ENCODE results near the gene MMP25.

MMP25 gene

DNA sequence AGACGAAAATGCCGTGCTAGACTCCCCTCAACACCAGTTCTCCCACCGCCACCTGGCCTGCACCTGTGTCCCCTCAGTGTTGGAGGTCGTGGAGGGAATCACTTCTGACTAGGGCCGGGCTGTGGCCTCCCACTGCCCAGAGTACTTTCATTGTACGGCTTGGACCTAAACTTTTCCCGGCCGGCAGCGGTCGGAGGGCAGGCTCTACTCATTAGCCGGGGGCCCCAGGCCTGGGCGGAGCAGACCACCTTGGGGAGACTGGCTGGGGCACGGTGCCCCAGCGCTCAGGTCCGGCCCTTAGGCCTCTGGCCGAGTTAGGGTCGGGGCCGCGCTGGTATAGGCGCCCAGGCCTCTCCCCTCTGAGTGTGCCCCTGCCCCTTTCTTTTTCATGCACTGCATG is 29.0 kb upstream of the MMP25 start:
- DNase-seq (ENCODE audit: low read depth in 3 of 3, low spot score in 1 of 3), result no peak

DNA sequence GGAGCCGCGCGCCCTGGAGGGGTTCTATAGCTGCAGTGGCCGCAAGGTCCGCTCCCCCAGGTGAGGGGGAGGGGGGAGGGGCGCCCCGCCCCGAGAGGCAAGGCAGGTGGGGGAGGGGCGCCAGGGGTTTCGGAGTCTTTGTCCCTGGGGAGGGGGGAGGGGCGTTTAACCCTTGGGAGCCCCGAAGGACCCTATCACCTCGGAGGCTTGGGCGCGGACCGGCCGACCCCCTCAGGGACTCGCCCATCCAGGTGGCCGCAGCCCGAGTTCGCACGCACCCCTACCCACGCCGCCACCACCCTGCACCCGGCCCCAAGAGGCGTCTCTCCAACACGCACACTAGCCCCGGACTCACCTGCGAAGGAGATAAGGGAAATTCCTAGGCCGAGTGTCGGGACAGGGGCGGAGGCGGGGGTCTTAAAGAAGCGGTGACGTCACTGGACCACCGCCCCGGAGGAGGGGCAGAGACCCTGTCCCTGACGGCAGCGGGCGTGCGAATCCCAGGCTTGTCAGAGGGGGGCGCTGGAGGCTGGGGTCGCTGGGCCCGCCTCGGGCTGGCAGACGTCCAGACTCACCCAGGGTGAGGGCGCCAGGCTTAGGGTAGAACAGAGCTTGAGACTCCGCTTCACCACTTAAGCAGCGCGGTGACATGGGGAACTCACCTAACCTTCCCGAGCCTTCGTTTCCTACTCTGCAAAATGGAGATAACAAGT is 28.4 kb upstream of the MMP25 start, which contains the start of gene CLDN6:
Gene CLDN6, minus strand, starts transcription at position 390 of the 713 bp plus-strand sequence. CDS start 2,162 bp downstream, outside the sequence.
- no peak for DNase-seq (ENCODE audit: low read depth in 3 of 3, low spot score in 1 of 3)

DNA sequence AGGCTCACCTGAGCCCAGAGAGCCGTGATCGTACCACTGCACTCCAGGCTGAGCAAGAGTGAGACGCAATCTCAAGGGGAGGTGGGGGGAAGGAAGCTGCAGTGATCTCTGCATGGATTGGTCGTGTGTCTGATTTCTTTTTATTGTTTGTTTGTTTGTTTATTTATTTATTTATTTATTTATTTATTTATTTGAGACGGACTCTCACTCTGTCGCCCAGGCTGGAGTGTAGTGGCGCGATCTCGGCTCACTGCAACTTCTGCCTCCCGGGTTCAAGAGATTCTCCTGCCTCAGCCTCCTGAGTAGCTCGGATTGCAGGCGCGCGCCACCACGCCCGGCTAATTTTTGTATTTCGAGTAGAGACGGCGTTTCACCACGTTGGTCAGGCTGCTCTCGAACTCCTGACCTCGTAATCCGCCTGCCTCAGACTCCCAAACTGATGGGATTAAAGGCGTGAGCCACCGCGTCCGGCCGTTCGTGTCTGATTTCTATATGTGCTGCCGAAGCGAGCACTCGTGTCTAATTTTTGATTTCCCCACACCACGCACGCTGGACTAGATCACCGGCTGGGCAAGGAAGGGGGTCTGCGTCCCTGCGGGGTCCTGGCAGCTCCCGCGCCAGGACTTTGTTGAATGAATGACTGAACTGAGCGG is 26.6 kb upstream of the MMP25 start:
- DNase-seq (ENCODE audit: low read depth in 3 of 3, low spot score in 1 of 3), result no peak

DNA sequence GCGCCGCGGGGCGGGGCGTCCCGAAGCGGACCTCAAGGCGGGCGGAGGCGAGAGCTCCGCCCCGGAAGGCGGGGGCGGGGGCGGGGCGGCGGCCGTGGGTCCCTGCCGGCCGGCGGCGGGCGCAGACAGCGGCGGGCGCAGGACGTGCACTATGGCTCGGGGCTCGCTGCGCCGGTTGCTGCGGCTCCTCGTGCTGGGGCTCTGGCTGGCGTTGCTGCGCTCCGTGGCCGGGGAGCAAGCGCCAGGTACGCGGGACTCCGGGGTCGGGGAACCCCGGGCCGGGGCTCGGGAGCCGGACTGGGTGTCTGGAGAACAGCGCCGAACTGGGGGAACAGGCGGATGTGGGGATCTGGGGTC is 26.1 kb upstream of the MMP25 start, which contains the start of gene TNFRSF12A:
Gene TNFRSF12A, plus strand, starts transcription at position 122 of the 357 bp plus-strand sequence. Its CDS starts 30 bp downstream, at position 152.
- peak in 2 of 3 donors; percentile 37 to 46 for DNase-seq (ENCODE audit: low read depth in 3 of 3, low spot score in 1 of 3)

DNA sequence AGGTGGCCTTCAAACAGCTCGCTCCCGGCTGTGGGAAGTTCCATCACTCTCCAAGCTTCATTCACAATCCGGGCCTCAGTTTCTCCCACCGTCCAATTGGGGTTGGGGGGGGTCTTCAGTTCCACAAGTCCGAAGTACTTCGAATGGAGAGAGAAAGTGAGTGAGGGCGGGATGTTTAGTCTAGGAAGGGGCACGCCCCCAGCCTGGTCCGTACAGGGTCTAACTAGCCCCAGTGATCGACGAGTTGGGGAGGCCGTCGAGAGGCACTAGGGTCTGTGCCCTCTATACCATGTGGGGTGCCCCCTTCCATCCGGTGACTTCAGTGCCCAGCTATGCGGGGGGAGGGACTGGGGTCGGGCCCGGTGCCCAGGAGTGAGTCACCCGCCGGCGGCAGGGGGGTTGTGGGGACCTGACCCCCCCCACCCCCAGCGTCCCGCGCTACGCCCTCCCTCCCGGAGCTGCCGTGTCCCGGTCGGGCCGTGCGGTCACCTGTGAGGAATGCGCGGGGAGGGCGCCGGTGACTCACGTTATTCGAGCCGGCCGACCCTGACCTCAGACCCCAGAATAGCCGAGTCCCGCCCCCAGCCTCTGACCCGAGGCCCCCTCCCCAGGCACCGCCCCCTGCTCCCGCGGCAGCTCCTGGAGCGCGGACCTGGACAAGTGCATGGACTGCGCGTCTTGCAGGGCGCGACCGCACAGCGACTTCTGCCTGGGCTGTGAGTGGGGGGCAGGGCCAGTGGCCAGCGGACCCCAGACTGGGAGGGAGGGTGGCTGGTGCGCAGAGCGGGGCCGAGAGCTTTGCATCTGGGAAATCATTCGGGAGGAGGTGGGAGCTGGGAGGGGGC is 25.5 kb upstream of the MMP25 start:
- DNase-seq (ENCODE audit: low read depth in 3 of 3, low spot score in 1 of 3), result peak in 1 of 3 donors; percentile 49

DNA sequence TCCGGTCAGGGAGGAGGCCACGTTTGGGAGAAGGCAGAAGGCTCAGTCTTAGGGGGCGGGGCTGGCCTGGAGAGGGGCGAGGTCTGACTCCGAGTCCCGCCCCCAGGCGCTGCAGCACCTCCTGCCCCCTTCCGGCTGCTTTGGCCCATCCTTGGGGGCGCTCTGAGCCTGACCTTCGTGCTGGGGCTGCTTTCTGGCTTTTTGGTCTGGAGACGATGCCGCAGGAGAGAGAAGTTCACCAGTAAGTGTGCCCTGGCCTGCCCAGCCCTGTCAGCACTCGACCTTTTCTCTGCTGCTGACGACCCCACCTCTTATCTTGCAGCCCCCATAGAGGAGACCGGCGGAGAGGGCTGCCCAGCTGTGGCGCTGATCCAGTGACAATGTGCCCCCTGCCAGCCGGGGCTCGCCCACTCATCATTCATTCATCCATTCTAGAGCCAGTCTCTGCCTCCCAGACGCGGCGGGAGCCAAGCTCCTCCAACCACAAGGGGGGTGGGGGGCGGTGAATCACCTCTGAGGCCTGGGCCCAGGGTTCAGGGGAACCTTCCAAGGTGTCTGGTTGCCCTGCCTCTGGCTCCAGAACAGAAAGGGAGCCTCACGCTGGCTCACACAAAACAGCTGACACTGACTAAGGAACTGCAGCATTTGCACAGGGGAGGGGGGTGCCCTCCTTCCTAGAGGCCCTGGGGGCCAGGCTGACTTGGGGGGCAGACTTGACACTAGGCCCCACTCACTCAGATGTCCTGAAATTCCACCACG is 24.7 kb upstream of the MMP25 start:
- peak; percentile 35 to 67 (median 66) for DNase-seq (ENCODE audit: low read depth in 3 of 3, low spot score in 1 of 3)

DNA sequence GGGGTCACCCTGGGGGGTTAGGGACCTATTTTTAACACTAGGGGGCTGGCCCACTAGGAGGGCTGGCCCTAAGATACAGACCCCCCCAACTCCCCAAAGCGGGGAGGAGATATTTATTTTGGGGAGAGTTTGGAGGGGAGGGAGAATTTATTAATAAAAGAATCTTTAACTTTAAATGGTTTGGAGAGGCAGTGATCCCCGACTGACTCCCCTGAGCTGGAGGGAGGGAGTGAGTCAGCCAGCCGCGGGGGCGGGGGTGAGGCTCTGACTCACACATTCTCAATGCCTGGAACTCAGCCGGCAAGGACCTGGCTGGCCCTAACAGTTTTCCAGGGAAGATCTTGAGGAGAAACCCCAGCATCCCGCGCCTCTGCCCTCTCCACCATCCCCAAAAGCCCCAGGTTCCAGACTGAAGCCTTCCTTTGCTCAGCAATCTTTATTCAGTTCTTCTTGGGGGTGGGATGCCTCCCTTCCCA is 24.1 kb upstream of the MMP25 start:
- DNase-seq (ENCODE audit: low read depth in 3 of 3, low spot score in 1 of 3), result peak; percentile 66 to 89 (median 75)

DNA sequence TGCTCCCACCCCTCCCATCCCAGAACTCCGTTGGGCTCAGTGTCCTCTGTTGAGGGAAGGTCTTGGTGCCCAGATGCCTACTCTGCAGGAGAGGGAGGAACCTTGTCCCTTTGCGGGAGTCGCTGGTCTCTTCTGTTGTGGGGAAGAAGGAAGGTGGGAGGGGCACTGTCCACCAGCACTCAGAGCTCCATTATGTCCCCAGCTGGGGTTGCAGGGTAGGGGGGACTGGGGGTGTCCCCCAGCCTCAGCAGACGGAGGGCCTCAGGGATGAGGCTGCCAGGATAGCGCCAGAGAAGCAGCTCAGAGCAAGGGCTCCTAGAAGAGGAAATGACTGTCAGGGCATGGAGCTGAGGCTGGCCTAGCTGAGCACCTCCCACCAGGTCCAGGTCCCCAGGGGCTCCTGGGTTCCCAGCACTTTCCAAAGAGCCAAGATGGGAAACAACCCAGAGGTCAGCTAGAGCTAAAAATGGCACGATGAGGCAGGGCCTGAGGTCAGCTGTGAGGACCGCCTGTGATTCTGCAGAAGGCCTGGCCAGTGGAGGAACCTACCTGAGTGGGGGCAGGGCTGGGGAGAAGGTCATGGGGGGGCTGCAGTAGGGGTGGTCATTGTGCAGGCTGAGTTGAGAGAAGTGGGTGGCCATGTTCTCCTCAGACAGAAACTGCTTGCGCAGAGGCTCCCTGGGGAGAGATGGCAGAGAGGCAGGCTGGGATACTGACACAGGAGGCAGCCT is 23.5 kb upstream of the MMP25 start:
- no peak for DNase-seq (ENCODE audit: low read depth in 3 of 3, low spot score in 1 of 3)

DNA sequence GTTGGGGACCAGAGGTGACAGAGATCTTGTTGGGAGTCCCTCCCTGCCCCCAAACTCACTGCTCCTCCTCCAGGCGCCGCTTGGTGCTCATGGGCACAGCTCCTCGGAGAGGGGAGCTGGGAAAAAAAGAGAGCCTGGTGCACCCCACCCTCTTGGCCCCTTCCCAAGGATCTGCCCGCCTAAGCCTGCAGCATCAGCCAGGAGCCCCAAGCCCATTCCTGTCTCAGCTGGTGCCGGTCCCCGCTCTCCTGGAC is 23.0 kb upstream of the MMP25 start:
- no peak for DNase-seq (ENCODE audit: low read depth in 3 of 3, low spot score in 1 of 3)

DNA sequence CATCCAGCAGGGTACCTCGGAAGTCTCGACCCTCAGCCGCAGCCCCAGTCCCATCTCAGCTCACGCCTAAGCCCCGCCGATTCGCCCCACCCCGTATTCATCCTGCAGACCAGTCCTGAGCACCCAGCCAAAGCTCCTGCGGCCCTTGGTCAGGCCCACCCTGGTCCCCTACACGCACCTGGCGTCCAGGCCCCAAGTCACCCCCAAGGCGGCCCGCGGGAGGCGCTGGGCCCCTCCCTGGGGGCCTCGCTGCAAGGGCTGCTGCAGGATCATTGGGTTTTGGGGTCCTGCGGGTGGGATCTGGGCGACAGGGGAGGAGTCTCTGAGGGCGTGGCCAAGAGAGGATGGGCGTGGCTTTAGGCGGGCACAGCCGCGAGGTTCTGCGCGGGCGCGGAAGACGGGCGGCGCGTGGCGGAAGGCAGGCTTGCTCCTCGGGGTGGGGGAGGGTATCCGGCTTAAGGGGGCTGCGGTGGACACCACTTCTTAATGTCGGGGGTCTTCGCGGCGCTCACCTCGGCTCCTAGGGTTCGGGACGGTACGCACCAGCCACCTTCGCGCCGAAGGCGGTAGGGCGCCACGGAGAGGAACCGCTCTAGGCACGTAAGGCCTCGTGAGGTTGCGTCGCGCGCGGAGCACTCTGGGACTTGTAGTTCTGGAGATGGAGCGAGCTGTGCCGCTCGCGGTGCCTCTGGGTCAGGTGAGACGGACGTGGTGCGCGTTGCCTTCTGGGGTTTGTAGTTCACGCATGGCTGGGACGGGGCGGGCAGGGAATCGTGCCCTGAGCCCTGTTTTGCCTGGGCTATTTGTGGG is 22.5 kb upstream of the MMP25 start, which contains the start of the genes HCFC1R1 and THOC6:
Gene HCFC1R1, minus strand, starts transcription at position 274 of the 810 bp plus-strand sequence. Its CDS starts 1 bp downstream, at position 273.
Gene THOC6, plus strand, starts transcription at position 367 of the 810 bp plus-strand sequence. Its CDS starts 292 bp downstream, at position 659.
- DNase-seq (ENCODE audit: low read depth in 3 of 3, low spot score in 1 of 3), result peak; percentile 79 to 88 (median 87)

DNA sequence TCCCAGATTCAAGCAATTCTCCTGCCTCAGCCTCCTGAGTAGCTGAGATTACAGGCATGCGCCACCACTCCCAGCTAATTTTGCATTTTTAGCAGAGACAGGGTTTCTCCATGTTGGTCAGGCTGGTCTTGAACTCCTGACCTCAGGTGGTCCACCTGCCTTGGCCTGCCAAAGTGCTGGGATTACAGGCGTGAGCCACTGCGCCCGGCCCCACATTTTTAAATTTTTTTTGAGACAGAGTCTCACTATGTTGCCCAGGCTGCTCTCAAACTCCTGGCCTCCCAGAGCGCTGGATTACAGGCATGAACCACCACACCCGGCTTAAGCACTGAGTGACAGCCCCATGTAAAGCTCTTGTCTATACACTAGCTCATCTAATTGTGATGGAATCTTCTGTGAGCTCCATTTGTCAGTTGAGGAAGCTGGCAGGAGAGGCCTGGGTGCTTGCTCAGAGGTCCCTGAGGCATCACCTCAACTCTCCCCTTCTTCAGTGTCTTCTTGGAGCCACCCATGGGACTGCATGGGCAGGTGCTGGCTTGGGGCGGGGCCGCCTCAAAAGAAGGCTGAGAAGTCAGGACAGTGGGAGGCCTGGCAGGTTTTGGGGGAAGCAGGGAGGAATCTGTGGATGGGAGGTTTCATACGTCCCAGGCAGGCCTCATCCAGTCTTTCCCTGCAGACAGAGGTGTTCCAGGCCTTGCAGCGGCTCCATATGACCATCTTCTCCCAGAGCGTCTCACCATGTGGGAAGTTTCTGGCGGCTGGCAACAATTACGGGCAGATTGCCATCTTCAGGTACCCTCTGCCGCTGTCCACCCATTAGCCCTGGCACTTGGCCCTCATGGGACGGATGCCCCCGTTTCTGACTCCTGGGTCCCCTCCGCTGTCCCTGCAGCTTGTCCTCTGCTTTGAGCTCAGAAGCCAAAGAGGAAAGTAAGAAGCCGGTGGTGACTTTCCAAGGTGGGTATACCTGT is 21.0 kb upstream of the MMP25 start:
- DNase-seq (ENCODE audit: low read depth in 3 of 3, low spot score in 1 of 3), result no peak

DNA sequence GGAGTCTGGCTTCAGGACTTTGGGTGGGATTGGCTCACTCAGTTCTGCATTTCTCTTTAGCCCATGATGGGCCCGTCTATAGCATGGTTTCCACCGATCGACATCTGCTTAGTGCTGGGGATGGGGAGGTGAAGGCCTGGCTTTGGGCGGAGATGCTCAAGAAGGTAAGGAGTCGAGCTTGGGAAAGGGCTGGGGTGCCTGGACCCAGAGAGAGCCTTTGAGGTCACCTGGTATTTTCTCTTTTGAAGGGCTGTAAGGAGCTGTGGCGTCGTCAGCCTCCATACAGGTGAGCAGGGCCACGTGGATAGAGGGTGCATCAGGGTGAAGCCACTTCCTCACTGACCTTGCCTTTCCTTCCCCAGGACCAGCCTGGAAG is 20.4 kb upstream of the MMP25 start:
- DNase-seq (ENCODE audit: low read depth in 3 of 3, low spot score in 1 of 3), result no peak

DNA sequence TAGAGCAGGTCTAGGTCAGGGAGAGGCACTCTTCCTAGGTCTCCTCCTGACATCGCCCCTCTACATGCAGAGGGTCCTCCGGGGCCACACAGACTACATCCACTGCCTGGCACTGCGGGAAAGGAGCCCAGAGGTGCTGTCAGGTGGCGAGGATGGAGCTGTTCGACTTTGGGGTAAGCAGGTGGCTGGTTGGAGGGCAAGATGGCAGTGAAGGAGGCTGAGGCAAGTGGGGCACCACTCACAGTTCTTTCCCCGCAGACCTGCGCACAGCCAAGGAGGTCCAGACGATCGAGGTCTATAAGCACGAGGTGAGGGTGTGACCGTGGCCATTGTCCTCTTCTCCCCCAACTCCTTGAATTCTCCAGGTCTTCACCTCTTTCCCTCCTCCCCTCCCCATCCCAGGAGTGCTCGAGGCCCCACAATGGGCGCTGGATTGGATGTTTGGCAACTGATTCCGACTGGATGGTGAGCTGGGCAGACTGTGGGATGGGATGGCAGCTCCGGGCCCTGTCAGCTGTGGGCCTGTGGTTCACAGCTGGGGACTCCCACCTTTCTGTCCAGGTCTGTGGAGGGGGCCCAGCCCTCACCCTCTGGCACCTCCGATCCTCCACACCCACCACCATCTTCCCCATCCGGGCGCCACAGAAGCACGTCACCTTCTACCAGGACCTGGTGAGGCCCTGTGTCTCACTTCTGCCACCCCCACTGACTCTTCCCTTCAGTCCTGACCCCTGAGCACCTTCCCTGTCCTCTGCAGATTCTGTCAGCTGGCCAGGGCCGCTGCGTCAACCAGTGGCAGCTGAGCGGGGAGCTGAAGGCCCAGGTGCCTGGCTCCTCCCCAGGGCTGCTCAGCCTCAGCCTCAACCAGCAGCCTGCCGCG is 19.5 kb upstream of the MMP25 start:
- no peak for DNase-seq (ENCODE audit: low read depth in 3 of 3, low spot score in 1 of 3)

DNA sequence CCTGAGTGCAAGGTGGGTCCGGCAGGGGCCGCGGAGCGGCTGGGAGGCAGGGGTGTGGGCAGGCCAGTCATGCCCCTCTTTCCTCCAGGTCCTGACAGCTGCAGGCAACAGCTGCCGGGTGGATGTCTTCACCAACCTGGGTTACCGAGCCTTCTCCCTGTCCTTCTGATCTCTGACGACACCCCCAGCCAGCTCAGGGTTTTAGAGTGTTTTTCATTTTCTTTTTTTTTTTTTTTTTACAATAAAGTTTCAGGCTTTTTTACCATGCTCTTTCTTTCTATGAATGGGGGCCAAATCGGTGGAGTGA is 18.9 kb upstream of the MMP25 start:
- DNase-seq (ENCODE audit: low read depth in 3 of 3, low spot score in 1 of 3), result no peak

DNA sequence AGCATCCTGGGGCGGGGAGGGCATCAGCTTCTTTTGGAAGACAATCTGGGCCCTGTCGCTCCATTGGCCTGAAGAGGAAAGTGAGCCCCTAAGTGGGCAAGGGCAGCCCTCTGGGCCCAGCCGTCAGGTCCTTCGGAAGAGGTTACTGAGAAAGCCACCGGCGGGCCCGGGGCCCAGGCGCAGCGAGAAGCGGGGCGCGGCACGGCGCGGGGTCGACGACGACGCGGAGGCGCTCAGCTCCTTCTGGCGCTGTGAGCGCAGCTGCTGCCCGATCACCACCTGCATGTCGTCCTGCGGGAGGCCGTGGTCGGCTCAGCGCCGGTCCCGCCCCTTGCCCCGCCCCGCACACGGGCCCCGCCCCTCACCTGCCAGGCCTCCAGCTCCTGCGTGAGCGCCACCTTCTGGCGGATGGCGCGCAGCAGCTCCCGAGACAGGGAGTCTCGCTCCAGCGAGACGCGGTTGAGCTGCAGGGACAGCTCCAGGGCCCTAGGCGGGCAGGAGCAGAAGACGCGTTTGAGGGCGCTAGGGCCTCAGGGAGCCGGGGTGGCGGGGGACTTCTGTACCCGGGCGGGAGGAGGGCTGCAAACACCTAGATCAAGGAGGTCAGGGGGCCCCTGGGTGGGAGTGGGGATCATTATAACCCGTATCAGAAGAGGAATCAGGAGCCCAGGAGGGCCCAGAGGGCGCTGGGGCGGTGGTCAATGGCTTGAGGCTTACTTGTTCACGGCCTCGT is 18.2 kb upstream of the MMP25 start:
- DNase-seq (ENCODE audit: low read depth in 3 of 3, low spot score in 1 of 3), result peak; percentile 56 to 90 (median 83)

DNA sequence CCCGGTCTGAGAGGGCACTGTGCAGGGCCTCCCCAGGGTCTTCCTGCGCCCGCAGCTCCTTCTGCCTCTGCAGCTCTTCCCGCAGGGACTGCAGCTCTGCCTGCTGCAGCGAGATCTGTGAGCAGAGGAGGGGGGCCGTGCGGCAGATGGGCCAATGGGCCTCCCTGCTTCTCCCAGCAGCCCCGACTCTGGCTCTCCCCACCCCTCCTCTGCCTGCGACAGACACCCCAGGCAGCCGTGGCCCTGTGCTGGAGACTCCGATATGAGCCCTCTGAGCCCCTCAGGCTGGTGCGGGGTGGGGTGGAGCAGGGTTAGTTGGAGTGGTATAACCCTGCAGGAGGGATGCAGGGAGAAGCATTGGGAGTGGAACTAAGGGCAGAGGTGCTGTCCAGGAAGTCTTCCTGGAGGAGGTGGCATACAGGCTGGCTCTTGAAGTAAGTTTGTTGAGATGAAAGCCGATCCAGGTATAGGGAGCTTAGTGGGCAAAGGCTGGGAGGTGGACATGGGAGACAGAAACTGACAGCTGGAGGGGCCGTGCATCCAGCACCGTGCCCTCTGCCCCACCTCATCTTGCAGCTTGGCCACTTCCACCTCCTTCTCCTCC is 17.5 kb upstream of the MMP25 start:
- no peak for DNase-seq (ENCODE audit: low read depth in 3 of 3, low spot score in 1 of 3)
